NCI-H1105 (cell line): ENCODE data around the gene PPP1R9B.

Source experiments
- DNase-seq: peaks from one replicate; lab custom pipeline; 2025; lab: John Stamatoyannopoulos, UW

PPP1R9B gene

DNA sequence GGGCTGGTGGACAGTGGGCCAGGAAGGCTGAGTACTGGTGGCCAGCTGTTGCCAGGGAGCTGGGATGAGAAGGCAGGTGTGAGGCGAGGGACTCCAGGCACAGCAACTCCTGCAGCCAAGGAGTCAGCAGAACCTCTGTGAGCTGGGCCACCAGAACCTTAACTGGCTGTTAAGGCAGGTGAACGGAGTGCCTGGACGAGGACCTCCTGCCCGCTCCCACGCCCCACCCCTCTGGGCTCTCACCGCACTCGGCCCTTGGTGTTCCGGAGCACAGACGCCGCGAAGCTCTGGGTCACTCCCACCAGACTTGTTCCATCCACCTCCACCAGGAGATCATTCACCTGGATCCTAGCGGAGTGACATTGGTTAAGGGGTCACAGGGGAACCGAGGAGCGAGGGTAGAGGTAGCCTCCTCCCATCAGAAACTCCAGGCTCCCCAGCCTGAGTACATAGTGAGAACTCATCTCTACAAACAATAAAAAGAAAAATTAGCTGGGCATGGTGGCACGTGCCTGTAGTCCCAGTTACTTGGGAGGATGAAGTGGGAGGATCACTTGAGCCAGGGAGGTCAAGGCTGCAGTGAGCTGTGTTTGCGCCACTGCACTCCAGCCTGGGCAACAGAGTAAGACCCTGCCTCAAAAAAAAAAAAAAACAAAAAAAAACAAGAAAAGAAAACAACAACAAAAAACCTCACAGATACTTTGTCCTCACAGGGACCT, 9.3 kb downstream of the PPP1R9B start:
- no peak for DNase-seq

DNA sequence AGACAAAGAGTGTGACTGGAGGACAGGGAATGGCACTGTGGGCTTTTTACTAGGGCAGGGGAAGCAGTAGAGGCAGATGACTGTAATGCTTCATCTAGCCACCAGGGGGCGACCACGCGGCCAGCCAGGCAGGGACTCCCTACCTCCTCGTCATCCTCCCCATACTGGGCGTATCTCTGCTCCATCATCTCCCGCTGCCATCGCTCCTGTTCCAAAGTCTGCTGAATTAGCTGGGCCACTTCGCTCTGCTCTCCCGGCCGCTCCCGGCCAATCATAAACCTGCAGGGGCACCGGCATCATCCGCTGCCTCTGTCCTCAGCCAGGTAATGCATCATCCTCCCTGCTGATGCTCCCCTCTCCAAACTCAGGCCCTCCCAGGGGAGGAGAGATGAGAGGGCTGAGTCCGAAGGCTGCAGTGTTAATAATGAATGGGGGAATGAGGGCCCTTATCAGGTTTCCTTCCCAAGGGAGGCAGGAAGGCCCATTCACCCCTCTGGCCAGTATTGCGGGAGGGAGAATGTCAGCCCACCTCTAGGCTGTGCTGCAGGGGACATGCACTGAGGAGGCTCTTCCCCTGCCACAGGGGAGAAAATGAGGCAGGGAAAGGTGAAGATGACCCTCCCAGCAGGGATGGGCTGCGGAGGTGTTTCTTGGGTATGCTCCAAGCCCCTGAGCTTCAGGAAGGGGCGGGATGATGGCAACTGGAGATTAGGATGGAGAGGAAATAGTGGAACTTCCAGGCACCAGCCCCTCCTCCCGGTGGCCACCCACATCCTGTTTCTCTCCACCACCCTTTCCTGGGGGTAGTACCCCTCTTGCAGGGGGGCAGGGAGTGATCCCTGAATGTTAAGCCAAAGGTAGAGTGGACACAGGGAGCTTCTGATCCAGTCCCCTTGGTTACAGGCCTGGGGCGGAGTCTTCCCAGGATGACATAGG, 10.3 kb downstream of the PPP1R9B start:
- peak; percentile 19 for DNase-seq

DNA sequence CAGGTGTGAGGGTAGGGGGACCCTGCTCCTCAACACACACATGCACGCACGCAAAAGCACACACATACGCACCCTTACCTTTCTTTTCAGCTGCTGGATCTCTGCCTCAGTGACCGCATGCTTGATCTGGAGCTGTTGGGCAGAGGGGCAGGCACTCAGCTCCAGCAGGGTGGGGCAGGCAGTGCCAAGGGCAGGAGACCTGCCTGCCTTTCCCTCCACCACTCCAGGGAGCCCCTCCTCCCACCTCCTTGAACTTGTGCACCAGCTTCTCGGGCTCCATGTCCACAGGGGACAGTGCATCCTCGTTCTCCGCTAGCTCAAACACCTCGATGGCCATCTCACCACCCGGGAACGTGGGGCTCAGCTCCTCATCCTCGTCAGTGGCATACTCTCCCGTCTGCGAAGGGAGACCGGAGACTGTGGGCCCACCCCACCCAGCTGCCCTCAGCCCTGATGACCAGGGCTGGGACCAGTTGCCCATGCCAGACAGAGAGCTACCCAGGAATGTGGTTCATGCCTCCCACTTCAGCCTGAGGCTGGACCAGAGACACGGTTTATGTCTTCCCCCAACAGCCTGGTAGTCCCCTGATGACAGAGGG, 11.2 kb downstream of the PPP1R9B start:
- no peak for DNase-seq

DNA sequence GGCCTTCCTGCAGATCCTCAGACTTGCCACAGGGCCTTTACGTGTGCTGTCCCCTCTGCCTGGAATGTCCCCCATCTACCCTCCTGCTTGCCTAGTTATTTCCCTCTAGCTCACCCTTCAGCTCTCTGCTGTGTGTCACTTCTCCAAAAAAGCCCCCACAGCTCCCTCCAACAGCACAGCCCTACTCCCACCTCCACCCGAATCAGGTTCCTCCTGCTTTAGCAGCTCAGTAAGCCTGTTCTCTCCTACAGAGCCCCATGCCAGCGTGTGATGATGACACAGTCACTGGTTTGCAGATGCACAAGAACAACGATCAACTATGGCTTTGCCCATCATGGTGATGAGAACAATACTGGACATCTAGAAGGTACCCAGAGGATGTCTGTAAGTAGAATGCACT, 13.4 kb downstream of the PPP1R9B start:
- DNase-seq = no peak

DNA sequence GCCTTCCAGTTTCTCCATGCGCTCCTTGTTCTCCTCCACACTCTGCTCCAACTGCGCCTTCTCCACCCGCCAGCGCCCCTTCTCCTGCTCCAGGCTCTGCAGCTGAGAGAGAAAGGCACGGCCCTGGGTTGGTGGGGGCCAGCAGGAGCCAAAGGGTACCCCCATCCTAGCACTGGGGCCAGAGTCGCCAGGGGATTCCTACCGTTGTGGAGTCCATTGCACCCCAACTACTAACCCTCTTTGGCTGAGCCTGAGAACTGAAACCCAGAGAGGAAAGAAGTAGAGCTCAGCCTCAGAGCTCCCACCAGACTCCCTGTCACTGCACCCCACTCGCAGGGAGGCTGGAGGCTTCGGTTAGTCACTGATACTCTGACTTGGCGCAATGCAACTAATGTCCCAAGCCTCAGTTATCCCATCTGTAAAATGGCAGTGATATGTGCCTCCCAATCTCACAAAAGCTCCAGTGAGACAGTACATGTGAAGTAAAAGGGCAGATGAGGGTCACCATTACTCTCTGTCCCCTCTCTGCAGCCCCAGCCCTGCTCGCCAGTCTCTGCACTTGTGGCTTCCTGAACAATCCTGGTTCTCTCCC, 14.3 kb downstream of the PPP1R9B start:
- DNase-seq = no peak

DNA sequence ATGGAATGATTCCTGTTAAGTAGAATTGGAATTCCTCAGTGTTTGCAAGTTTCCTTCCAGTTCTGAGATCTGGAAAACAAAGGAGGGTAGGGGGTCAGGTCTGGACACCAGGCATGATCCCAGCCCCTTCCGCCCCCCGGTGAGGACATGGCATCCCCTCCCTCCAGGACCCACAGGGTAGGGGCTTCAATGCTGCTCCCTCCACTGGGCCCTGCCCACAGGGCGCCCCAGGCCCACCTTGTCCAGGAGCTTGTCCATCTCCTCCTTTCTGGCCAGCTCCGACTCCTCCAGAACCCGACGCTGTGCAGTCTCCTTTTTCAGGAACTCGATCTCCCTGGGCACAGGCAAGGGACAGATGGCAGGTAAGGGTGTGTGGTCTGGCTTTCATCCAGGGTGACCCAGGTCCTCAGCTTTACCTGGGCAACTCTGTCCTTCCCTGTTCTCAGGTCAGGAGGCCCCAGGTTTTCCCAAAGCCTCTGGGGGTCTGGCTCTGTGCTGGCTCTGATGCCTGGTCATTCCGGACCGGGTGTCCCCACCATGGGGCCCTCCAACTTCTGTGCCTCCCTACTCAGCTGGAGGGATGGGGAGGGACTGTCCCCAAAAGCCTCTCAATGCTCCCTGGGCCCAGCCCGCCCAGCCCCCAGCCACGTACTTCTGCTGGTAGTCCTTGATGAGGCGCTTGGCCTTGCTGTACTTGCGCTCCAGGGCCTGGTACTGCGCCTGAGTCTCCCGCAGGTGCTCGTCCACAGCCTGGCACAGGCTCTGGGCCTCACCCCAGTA, 15.0 kb downstream of the PPP1R9B start:
- no peak for DNase-seq

DNA sequence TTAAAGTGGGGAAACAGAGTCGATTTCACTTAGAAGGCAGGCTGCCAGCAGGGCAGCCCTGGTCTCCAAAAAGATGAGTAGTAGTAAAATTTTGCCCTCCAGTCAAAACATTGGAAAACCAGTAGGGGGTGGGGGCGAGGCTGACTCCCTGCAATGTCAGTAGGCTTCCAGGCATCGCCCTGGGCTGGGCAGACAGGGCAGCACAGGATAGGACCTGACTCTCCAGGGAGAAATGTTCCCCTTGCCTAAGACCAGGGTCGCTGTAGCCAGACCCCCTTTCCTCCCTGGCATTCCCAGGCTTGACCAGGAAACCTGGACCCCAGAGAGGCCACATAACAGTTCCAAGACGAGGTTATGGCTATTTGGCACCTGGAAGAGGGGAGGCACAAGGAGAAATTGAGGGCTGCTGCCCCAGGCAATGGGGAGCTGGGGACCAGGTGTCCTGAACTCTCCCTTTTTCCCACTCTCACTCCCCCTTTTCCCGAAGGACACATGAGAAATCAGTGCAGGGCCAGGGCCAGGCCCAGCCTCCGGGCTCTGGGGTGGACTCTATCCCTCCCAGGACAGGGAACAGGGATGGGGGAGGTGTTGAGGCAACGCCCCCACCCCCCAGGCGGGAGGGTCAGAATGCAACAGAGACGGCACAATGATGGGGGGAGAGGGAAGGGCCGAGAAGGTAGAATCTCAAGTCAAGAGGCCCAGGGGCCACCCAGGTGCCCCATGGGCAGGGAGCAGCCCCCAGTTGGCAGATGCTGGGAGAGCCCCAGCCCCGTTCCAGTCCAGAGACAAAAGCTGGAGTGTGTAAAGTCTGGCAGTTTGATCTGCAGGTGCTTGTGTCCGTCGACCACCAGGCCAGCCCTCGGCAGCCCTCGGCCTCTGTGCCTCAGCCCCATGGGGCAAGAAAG, 16.0 kb downstream of the PPP1R9B start:
- no peak for DNase-seq

DNA sequence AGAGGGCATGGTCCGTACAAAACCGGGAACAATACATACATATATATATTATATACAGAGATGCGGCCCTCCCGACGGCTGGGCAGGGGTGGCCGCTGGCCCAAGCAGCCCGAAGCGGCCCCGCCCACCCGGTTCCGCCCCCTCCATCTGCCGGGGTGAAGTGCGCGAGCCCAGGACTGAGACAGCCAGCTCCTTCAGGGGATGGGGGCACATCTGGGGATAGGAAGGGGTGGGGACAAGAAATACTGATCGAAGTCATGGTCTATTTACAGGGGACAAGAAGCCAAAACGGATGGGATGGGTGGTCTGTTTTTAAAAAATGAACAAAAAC, 16.7 kb downstream of the PPP1R9B start:
- no peak for DNase-seq

DNA sequence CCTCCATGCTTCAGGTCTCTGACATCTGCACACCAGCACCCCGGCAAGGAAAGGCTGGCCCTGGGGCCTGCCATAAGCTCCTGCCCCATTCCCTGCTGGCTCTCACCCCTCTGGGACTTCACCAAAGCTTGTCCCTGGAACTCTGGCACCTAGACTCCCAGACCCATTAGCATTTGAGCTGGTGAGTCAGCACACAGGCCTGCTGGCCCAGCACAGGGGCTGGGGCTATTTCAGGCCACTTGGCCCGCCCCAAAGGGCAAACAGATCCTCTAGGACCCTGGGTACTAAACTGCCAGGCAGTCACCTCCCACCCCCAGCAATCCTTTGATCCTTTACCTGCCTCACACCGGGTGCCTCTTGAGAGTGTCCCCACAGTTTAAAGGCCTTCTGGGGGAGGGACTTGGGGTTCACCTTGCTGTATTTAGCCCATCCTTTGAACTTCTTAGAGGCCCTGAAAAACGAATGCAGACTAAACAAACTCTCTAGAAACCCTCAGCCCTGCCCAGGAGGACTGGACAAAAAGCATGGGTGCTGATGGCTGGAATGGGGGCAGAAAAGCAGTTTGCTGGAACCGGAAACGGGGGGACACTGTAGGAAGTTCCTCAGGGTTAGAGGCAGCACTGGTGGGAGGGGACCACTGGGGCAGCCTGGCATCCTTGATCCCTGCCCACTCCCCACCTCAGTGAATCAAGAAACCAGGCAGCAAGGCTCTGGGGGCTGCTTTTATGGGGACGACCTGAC, 17.3 kb downstream of the PPP1R9B start:
- no peak for DNase-seq

DNA sequence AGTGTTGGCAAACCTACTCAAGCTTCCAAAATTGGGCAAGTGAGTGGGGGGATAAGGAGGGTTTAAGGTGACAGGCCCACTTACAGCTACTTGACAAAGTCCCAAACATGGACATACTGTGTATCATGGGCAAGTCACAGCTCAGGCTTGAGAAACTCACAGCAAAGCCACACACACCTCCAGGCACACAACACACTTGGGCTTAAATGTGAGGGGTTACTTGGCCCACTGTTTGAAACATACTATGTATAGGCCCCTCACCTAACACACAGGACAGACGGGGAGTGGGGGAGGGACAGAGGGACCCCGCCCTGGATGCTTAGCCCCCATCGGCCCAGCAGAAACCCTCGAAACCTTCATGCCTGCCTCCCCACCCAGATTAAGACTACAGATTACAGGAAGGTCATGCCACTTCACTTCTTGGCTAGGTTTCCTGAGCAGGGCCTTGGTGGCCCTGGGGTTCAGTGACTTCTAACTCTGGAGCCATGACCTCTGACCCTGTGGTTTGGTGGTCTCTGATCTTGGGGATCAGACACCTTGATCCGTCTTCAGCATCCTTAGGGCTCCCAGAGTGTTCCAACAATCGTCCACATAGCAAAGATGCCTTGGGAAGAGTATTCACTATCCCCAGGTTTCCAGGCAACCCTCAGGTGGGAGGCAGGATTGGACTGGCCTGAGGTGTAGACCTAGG, 18.2 kb downstream of the PPP1R9B start:
- no peak for DNase-seq

DNA sequence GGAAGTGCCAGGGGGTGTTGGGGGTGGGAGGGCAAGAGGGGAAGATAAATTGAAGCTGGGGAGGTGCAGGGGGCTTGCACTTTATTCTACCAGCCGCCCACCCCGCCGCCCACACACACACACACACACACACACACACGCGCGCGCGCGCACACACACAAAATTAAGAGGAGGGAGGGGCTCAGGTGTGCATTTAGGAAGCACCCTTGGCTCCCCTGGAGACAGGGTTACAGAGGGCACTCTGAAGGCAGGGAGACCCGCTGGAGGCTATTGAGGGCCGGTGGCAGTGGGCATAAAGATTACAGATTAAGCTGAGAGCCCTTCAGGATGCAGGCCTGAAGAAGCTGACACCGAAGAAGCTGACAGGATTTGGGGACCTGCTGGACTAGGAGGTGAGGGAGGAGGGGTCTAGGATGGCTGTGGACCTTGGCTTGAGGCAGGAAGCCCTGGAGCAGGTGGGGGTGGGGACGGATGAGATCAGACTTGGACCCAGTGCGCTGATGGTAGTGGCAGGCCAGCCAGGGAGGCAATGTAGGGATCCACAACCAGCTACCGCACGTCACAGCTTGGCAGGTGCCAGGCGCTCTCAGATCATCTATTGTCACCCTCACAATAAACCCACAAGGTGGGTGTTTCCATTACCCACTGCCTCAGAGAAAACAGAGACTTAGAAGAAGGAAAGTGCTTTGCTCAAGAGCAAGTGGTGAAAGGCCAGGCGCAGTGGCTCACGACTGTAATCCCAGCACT, 19.7 kb downstream of the PPP1R9B start:
- DNase-seq = no peak

DNA sequence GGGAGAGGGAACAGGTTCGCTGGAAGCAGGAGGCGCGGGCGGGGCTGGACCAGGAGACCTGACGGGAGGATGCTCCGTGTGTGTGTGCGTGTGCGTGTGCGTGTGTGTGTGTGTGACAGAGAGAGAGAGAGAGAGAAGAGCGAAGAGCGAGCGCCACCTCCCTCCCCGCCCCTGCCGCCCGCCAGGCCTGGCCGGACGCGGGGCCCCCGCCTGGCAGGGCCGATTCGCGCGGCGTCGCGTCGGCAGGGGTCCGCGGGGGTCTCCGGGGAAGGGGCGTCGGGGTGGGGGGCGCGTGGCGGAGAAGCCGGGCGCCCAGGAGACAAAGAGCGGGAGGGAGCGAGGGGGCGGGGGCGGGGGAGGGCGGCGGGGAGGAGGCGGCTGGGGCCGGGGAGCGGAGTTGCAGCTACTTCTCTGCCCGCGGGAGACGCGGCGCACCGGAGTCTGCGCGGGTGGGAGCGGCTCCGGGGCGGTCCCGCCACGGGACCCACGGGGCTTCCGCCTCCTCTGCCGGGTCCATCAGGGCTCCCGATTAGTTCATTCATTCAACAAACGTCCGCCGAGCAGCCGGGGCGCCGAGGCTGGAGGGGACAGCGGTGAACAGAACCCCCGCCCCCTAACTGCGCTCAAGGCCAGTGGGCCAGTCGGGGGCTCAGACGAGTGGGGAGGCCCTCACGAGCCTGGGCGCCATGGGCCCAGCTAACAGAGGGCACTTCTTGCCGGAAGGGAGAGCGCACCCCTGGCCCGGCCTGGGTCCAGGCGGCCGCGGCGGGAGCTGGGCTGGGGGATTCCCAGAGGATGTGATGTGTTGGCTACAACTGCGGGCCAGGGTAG, 20.5 kb downstream of the PPP1R9B start, which contains the start of gene SAMD14:
Gene SAMD14 (minus strand): TSS at position 433 of the 831 bp plus-strand sequence. CDS start 5,201 bp downstream, outside the sequence.
- DNase-seq = no peak

DNA sequence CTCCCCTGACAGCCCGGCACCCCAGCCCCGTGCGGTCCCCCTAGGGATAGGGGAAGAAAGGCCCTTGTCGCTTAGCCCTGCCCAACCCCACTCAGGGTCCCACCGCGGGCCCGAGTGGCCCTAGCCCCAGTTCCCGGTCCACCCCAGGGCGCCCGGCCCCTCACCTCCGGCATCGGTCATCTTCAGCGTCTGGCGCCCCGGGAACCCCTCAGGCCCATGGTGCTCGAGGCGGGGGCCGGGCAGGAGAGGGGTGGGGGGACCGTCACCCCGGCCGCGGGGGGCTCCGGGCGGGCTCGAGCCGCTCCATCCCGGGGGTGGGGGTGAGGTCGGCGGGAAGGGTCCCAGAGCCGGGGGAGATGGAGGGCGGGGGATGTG, 21.1 kb downstream of the PPP1R9B start:
- no peak for DNase-seq

DNA sequence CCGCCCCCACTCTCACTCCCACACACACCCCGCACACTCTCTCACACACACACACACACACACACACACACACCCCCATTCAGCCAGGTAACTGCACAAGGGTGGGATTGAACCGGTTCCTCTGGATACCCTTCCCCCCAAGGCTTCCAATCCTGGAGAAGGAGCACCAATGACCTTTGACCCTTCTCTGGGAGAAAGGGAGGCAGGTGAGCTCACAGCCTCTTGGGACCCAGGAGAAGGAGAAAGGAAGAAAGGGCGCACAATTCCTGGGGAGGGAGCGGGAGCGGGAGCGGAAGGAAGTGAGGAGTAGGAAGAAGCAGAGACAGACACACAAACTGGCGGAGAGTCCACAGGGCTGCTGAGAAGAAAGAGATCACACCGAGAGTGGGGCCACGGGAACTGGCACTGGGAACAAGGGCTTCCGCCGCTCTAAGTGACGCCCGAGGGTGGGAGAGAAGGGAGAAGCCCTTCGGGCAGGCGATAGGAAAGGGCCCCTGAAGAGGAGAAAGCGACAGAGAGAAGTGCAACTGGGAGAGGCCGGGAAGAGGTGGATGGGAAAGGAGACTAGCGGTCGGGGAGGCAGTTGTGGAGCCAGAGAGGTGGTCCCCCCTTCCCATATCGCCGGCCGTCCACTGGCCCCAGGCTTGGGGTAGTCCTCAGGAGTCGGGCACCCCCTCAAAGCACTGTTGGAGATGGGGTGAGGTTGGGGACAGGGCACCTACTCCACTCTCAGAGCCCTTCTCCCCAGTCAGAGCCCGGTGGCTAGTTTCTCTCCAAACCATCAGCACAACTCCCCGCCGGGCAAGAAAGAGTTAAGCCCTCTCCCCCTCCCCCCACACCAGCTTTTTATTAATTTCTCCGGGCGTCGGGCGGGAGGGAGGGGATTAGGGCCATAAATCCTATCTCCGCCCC, 21.8 kb downstream of the PPP1R9B start:
- DNase-seq = no peak

DNA sequence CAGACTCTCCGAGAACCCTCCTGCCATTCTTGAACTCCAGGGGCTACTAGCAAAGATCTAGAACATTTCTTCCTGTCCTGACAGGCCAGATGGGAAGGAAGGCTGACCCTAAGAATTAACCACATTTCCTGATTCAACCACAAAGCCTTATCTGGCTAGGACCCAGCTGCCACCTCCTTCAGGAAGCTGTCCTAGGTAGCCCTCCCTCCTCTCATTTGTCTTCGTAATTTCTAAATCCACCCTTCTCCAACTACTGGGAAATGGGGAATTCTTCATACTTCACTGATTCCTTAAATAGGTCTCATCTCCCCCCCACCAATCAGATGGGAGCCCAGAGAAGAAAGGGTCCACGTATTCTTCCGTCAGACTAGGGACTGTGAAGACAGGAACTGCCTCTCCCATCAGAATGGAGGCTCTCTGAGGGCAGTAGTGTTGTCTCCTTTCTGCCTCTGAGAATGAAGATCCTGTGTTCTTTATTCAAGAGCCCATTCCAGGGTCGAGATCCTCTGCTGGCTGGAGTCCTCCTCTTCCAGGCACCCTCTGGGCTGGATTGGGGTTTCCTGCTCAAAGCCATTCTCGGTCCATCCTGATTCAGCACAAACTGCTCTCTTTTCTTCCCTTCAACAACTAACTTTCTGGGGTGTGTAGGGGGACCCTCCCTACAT, 22.6 kb downstream of the PPP1R9B start:
- DNase-seq = no peak

DNA sequence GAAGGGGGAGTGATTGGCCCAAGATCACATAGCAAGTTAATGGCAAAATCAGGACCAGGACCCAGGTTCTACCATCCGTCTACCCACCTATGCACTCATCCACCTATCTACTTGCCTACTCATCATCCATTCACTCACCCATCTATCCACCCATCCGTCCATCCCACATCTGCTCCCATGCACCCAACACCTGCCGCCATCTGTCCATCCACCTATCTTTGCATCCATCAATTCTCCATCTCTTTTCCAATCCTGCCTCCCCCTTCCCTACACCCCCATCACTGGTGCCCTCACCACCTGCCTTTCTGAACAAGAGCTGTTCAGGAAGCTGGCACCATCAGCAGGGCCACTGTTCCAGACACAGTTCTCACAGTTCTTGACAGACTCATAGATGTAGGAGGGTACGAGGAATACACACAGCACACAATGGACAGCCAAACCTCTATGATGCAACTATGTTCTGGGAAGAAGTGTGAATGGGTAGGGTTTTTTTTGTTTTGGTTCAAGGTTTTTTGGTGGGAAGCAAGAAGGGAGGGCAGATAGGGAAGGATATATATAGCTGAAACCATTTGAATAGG, 25.0 kb downstream of the PPP1R9B start:
- no peak for DNase-seq
